ENCODE measurements around the gene RNF183. TPM values are rescaled to one million over a fixed set of nuclear protein-coding genes. Genes with fewer than 3 reads are reported as not detected.

RNF183 gene
- total RNA-seq, 1 donor from 2014 or later, result not detected

GRCh38 chr9:113267911-113268566, 35.1 kb downstream of the RNF183 start:
- ChIA-PET POLR2A (no interaction called here), CTCF (no interaction called here)
- ATAC-seq (ENCODE audit: low read depth) (no peak), DNase-seq (no peak)
- TF ChIP-seq, protein P1, sequence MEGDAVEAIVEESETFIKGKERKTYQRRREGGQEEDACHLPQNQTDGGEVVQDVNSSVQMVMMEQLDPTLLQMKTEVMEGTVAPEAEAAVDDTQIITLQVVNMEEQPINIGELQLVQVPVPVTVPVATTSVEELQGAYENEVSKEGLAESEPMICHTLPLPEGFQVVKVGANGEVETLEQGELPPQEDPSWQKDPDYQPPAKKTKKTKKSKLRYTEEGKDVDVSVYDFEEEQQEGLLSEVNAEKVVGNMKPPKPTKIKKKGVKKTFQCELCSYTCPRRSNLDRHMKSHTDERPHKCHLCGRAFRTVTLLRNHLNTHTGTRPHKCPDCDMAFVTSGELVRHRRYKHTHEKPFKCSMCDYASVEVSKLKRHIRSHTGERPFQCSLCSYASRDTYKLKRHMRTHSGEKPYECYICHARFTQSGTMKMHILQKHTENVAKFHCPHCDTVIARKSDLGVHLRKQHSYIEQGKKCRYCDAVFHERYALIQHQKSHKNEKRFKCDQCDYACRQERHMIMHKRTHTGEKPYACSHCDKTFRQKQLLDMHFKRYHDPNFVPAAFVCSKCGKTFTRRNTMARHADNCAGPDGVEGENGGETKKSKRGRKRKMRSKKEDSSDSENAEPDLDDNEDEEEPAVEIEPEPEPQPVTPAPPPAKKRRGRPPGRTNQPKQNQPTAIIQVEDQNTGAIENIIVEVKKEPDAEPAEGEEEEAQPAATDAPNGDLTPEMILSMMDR (IDR thresholded peaks at IDR 0.05), result no peak
- Mint-ChIP-seq H3K4me3 (no peak overlapping the region), H3K36me3 (ENCODE audit: low read depth) (peaks cover 61% of the 10 kb centered on the region), H3K9me3 (no peaks in the 10 kb centered on the region), H3K4me1 (no peaks in the 10 kb centered on the region), H3K27me3 (no peaks in the 10 kb centered on the region), H3K27ac (no peak overlapping the region)
- intact Hi-C loops (cut with micrococcal nuclease), result no loop called here

DNA sequence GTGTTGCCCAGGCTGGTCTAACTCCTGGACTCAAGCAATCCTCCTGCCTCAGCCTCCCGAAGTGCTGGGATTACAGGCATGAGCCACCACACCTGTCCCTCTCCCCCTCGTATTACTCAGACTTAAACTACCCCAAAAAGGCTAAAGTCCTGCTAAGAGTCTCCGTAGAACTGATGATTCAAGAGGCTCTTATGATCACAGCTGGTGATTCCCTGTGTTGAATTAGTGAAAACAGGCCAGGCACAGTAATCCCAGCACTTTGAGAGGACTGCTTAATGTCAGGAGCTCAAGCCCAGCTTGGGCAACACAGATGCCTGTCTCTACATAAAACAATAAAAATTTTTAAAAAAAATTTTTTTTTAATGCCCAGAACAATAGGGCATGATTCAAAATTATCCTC, 37.0 kb downstream of the RNF183 start:
- CTCF ChIA-PET, result no interaction called here
- TF ChIP-seq, protein P1 (IDR thresholded peaks at IDR 0.05), result no peak

DNA sequence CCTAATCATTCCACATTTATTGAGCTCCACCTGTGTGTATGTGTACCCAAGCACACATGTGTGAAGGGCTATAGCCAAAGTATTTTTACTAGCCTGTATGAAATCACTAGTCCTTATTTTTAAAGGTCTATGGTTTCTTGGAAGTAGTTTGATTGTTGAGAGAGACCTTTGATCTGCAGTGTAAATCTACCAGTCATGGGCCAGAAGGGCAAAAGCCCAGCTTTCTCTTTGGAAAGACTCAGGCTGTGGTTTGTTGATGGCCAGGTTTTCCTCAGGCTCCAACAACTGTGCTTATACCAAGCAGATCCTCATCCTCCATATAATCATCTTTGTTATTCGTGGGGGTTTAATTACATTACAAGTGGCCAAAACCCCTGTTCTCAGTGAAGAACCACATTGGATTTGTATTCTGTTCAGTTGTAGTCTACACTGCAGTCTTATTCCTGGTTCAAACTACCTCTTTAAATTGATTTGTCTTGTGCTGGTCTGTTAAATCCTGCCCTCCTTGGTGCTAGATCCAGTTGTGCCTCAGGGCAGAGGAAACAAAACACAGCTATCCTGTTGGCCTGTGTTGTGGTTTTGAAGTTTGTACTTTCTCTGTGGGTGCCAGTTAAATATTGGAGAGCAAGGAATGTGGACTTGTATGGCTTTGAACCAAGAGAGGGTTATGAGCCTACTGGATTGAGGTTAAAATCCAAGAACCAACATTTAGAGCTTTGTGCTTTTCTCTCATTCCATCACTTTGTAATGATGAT, 41.1 kb downstream of the RNF183 start:
- CTCF ChIA-PET, result interaction anchor here (0.9 kb wide), 1 partner anchor 10 kb away, joined by 3 read pairs; no protein-coding TSS in a partner anchor

More for the DNA sequence above, 37.0 kb downstream of the RNF183 start:
- intact Hi-C loops (cut with micrococcal nuclease), result no loop called here
- no peak for ATAC-seq (ENCODE audit: low read depth)
- Mint-ChIP-seq H3K4me3 (no peak overlapping the region), H3K4me1 (no peaks in the 10 kb centered on the region), H3K36me3 (ENCODE audit: low read depth) (peaks cover 50% of the 10 kb centered on the region), H3K27ac (no peak overlapping the region), H3K9me3 (no peaks in the 10 kb centered on the region), H3K27me3 (no peaks in the 10 kb centered on the region)
- POLR2A ChIA-PET, result no interaction called here
- no peak for DNase-seq

DNA sequence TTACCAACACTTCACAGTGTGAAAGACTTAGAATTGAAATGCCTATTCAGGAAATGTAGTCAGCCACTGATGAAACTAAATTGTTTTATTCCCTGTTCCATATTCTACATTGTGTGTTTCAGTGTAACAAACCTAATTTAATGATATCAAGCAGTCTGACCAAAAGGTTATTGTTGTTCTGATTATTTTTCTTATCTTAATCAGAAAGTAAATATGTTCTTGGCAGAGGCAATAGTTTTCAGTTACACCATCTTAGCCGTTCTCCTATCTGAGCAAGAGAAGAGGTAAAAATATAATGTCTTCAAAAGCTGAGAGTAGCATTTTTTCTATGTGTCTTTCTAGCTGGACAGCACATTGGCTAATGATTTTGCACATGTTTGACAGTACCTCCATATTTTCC, 44.9 kb downstream of the RNF183 start:
- POLR2A ChIA-PET, result no interaction called here
- Mint-ChIP-seq H3K9me3 (no peaks in the 10 kb centered on the region), H3K4me3 (no peak overlapping the region), H3K27ac (no peak overlapping the region), H3K4me1 (no peaks in the 10 kb centered on the region), H3K27me3 (no peaks in the 10 kb centered on the region), H3K36me3 (ENCODE audit: low read depth) (peaks cover 30% of the 10 kb centered on the region)
- DNase-seq (no peak), ATAC-seq (ENCODE audit: low read depth) (no peak)
- TF ChIP-seq, protein P1 (IDR thresholded peaks at IDR 0.05), result no peak
- CTCF ChIA-PET, result no interaction called here
- intact Hi-C loops (cut with micrococcal nuclease), result no loop called here

More for the DNA sequence above, 41.1 kb downstream of the RNF183 start:
- no peaks in the 10 kb centered on the region for H3K9me3 Mint-ChIP-seq
- intact Hi-C loops (cut with micrococcal nuclease), result no loop called here
- H3K27ac Mint-ChIP-seq, result no peak overlapping the region
- no peak for DNase-seq
- H3K36me3 Mint-ChIP-seq (ENCODE audit: low read depth), result peaks cover 38% of the 10 kb centered on the region
- POLR2A ChIA-PET, result no interaction called here
- TF ChIP-seq, protein P1 (IDR thresholded peaks at IDR 0.05), result no peak
- H3K4me3 Mint-ChIP-seq, result no peak overlapping the region
- H3K4me1 Mint-ChIP-seq, result no peaks in the 10 kb centered on the region
- ATAC-seq (ENCODE audit: low read depth), result no peak
- no peaks in the 10 kb centered on the region for H3K27me3 Mint-ChIP-seq

DNA sequence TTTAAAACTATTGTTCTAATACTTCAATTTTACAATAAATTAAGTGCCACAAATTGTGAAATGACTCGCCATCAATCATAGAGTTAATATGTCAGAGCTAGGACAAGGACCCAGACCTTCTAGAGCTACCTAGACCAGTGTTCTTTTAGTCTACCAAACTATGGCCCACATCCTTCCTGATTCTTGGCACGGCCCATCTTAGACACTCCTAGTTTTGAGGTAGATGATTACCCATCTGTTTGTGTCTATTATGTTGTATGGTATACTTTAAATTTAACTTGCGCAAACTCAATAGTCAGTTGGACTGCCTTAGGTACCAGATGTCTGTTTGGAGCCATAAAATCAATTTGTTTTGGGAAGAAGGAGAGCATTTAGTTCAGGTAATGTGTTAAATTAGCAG, 45.3 kb downstream of the RNF183 start:
- Mint-ChIP-seq H3K4me3 (no peak overlapping the region), H3K27ac (no peak overlapping the region), H3K36me3 (ENCODE audit: low read depth) (peaks cover 30% of the 10 kb centered on the region), H3K27me3 (no peaks in the 10 kb centered on the region), H3K4me1 (no peaks in the 10 kb centered on the region), H3K9me3 (no peaks in the 10 kb centered on the region)
- ChIA-PET POLR2A (no interaction called here), CTCF (no interaction called here)
- TF ChIP-seq, protein P1 (IDR thresholded peaks at IDR 0.05), result no peak
- ATAC-seq (ENCODE audit: low read depth) (no peak), DNase-seq (no peak)
- intact Hi-C loops (cut with micrococcal nuclease), result no loop called here

All from activated B cell treated with CpG ODN at 0.5 μM for 24 hours (primary cell).